HG03521 (cell line): ENCODE results near the gene NKX2-2.
"Not testable (repeated sequence)": the region's sequence is repeated elsewhere in the genome, so short reads cannot be mapped to it uniquely, and the experiment has no call there.

Experiments
- ATAC-seq: cut with Tn5 transposase; IDR thresholded peaks from one replicate; pipeline ENCODE4 v1.9.1; 2021; ENCODE audit warnings: mild to moderate bottlenecking, moderate library complexity; ENCODE audit not compliant: unreplicated experiment

Gene NKX2-2

GRCh38 chr20:21509597-21510371 lies 4.1 kb downstream of the NKX2-2 start:
- ATAC-seq: no peak

- ATAC-seq: no peak
Observed at GRCh38 chr20:21509079-21509596, 4.7 kb downstream of the NKX2-2 start.

- no peak for ATAC-seq
Observed at GRCh38 chr20:21508230-21509078, 5.4 kb downstream of the NKX2-2 start.

GRCh38 chr20:21507400-21508229 lies 6.2 kb downstream of the NKX2-2 start:
- no peak for ATAC-seq

- ATAC-seq: no peak
Observed at GRCh38 chr20:21505810-21506530, 7.9 kb downstream of the NKX2-2 start.

GRCh38 chr20:21505161-21505809 lies 8.6 kb downstream of the NKX2-2 start:
- ATAC-seq: no peak

- no peak for ATAC-seq
Observed at GRCh38 chr20:21504323-21504722, 9.5 kb downstream of the NKX2-2 start.

- ATAC-seq: peak; percentile 89
Observed at GRCh38 chr20:21503345-21503744, 10.5 kb downstream of the NKX2-2 start.

- no peak for ATAC-seq
Observed at GRCh38 chr20:21501184-21501583, 12.7 kb downstream of the NKX2-2 start.

GRCh38 chr20:21500599-21500998 lies 13.3 kb downstream of the NKX2-2 start:
- no peak for ATAC-seq

- no peak for ATAC-seq
Observed at GRCh38 chr20:21499641-21500040, 14.2 kb downstream of the NKX2-2 start.

GRCh38 chr20:21498635-21499034 lies 15.2 kb downstream of the NKX2-2 start:
- no peak for ATAC-seq

GRCh38 chr20:21498195-21498594 lies 15.7 kb downstream of the NKX2-2 start:
- ATAC-seq: no peak

- ATAC-seq: no peak
Observed at GRCh38 chr20:21496452-21496851, 17.4 kb downstream of the NKX2-2 start.

- ATAC-seq: no peak
Observed at GRCh38 chr20:21493049-21493448, 20.8 kb downstream of the NKX2-2 start.

GRCh38 chr20:21490105-21490504 lies 23.8 kb downstream of the NKX2-2 start:
- ATAC-seq: no peak

GRCh38 chr20:21480144-21480543 lies 33.7 kb downstream of the NKX2-2 start:
- not testable (repeated sequence) for ATAC-seq

GRCh38 chr20:21465799-21466198 lies 48.1 kb downstream of the NKX2-2 start:
- ATAC-seq: no peak

GRCh38 chr20:21464916-21465315 lies 48.9 kb downstream of the NKX2-2 start:
- no peak for ATAC-seq
